ENCODE results near the gene ZNF267. TPM values are rescaled to one million over a fixed set of nuclear protein-coding genes. Genes with fewer than 3 reads are reported as not detected.
A peak's percentile ranks its signal among the peaks of the same experiment; 100 is the strongest.
"Not testable (repeated sequence)": the region's sequence is repeated elsewhere in the genome, so short reads cannot be mapped to it uniquely, and the experiment has no call there.

ZNF267 gene
- total RNA-seq: 13.6 and 15.0 TPM in 2 replicates
- long read RNA-seq, full-length matches to known transcripts: 50 of 55 reads
- long read RNA-seq, partial matches to known transcripts: 0 of 55 reads
- long read RNA-seq, other reads (novel, unspliced or antisense): 5 of 55 reads

DNA sequence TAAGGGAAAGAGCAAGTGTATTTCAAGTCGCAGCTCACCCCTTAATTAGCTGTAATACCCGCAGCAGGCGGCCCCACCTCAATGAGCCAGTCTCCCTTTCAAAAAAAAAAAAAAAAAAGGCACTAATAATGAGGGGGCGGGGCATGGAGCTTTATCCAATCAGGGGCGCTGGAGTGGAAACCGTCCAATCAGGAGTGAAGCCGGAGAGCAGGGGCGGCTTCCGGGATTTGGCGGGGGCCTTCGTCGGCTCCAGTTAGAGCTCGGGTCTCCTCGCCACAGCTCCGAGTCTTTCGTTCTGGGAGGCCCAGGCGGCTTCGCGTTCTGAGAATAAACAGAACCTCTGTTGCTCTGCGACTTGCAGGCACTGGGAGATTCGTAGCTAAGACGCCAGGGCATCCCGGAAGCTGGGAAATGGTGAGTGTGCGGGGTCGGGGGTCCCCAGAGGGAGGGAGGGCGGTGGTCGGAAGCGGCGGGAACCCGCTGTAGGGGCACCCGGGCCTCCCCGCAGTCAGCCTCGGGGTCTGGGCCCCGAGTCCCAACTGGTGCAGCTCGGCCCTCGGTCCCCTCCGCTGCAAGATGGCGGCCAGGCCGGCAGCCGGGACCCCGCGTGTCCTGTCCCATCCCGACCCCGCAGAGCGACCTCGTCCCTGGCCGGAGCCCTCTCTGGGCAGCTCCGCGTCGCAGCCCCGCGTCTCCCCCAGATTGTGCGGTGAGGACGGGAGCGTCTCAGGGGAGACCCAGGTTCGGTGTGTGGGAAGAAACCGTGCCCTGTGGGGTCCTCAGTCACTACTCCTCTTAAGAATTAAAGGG, at the start of gene ZNF267:
TSS of gene ZNF267 (plus strand) at position 252 of the 810 bp plus-strand sequence. CDS start at position 412, 160 bp downstream.
- H3K27ac Mint-ChIP-seq (ENCODE audit: unreplicated experiment): peak within 1 kb of the TSS; percentile 99
- peak; percentile 85 for DNase-seq (ENCODE audit: low read depth, low spot score)
- H3K36me3 Mint-ChIP-seq (ENCODE audit: low read depth): peaks cover 13% of the 10 kb centered on the region
- peak within 1 kb of the TSS; percentile 99 for H3K4me3 Mint-ChIP-seq
- peaks cover 17% of the 10 kb centered on the region for H3K27me3 Mint-ChIP-seq (ENCODE audit: low read depth)
- no peak for TF ChIP-seq CTCF (conservative IDR thresholded peaks at IDR 0.05)
- no peaks in the 10 kb centered on the region for H3K9me3 Mint-ChIP-seq
- peaks cover 41% of the 10 kb centered on the region for H3K4me1 Mint-ChIP-seq

- DNase-seq (ENCODE audit: low read depth, low spot score): no peak
- Mint-ChIP-seq H3K36me3 (ENCODE audit: low read depth) (peaks cover 8% of the 10 kb centered on the region), H3K27ac (ENCODE audit: unreplicated experiment) (no peak overlapping the region), H3K9me3 (peaks cover 13% of the 10 kb centered on the region), H3K4me1 (no peaks in the 10 kb centered on the region), H3K27me3 (ENCODE audit: low read depth) (no peaks in the 10 kb centered on the region), H3K4me3 (no peak overlapping the region)
- TF ChIP-seq CTCF (conservative IDR thresholded peaks at IDR 0.05): no peak
Observed at GRCh38 chr16:31833047-31833446, 40.6 kb upstream of the ZNF267 start.

- not testable (repeated sequence) for H3K4me3 Mint-ChIP-seq; H3K27me3 Mint-ChIP-seq (ENCODE audit: low read depth); H3K27ac Mint-ChIP-seq (ENCODE audit: unreplicated experiment); H3K4me1 Mint-ChIP-seq; DNase-seq (ENCODE audit: low read depth, low spot score)
- peaks cover 24% of the 10 kb centered on the region for H3K9me3 Mint-ChIP-seq
- peaks cover 12% of the 10 kb centered on the region for H3K36me3 Mint-ChIP-seq (ENCODE audit: low read depth)
Observed at GRCh38 chr16:31836396-31836795, 37.2 kb upstream of the ZNF267 start.

DNA sequence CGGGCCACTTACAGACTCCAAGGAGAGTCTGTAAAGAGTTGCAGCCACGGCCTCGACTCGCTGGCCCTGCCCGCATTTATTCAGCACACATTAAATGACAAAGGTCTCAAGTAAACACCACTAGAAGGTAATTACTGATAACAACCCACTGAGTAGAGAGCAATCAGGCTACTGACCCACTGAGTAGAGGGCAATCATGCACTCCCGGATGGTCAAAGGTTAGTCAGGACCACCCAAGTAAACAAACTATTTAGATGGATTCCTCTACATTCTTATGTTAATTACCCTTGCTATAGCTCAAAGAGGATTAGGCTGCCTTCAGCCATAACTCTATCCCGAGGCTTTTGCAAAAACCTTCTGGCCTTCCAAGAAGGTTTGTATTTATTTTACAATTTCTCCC, 30.7 kb upstream of the ZNF267 start:
- H3K4me1 Mint-ChIP-seq: no peaks in the 10 kb centered on the region
- peaks cover 12% of the 10 kb centered on the region for H3K36me3 Mint-ChIP-seq (ENCODE audit: low read depth)
- no peak overlapping the region for H3K27ac Mint-ChIP-seq (ENCODE audit: unreplicated experiment)
- TF ChIP-seq CTCF (conservative IDR thresholded peaks at IDR 0.05): no peak
- DNase-seq (ENCODE audit: low read depth, low spot score): no peak
- H3K27me3 Mint-ChIP-seq (ENCODE audit: low read depth): no peaks in the 10 kb centered on the region
- no peak overlapping the region for H3K4me3 Mint-ChIP-seq
- H3K9me3 Mint-ChIP-seq: peaks cover 34% of the 10 kb centered on the region

- H3K4me3 Mint-ChIP-seq; H3K36me3 Mint-ChIP-seq (ENCODE audit: low read depth); H3K27me3 Mint-ChIP-seq (ENCODE audit: low read depth); H3K27ac Mint-ChIP-seq (ENCODE audit: unreplicated experiment); DNase-seq (ENCODE audit: low read depth, low spot score); H3K4me1 Mint-ChIP-seq: not testable (repeated sequence)
- H3K9me3 Mint-ChIP-seq: peaks cover 15% of the 10 kb centered on the region
Observed at GRCh38 chr16:31848572-31848971, 25.0 kb upstream of the ZNF267 start.

GRCh38 chr16:31853291-31853690, 20.3 kb upstream of the ZNF267 start:
- Mint-ChIP-seq H3K4me1 (no peaks in the 10 kb centered on the region), H3K36me3 (ENCODE audit: low read depth) (no peaks in the 10 kb centered on the region), H3K27me3 (ENCODE audit: low read depth) (peaks cover 32% of the 10 kb centered on the region), H3K27ac (ENCODE audit: unreplicated experiment) (no peak overlapping the region), H3K4me3 (no peak overlapping the region), H3K9me3 (peaks cover 5% of the 10 kb centered on the region)
- no peak for TF ChIP-seq CTCF (conservative IDR thresholded peaks at IDR 0.05)
- no peak for DNase-seq (ENCODE audit: low read depth, low spot score)

All from neural crest cell (in vitro differentiated cells).